ENCODE data around the gene FZR1. TPM values are rescaled to one million over a fixed set of nuclear protein-coding genes. Genes with fewer than 3 reads are reported as not detected.

The FZR1 gene
- total RNA-seq, 1 experiment from 2014 or later: 51.4 TPM

GRCh38 chr19:3586707-3587346 lies 80.7 kb downstream of the FZR1 start:
- Histone ChIP-seq H3K9ac (ENCODE audit: extremely low read depth, insufficient read length, low read length) (no peak overlapping the region), H2BK20ac (ENCODE audit: low read depth, low read length, poor library complexity, severe bottlenecking) (no peak overlapping the region), H2BK12ac (ENCODE audit: insufficient read length, low read depth, low read length) (no peak overlapping the region), H4K5ac (ENCODE audit: insufficient read length, low read depth, low read length) (no peak overlapping the region), H2BK15ac (ENCODE audit: low read depth, low read length) (no peak overlapping the region), H3K14ac (ENCODE audit: insufficient read depth, low read length) (no peak overlapping the region), H2BK120ac (ENCODE audit: low read depth, low read length, poor library complexity, severe bottlenecking) (no peak overlapping the region), H3K9me3 (ENCODE audit: control insufficient read depth, low read depth, low read length) (no peaks in the 10 kb centered on the region), H3K4ac (ENCODE audit: low read depth, low read length) (no peak overlapping the region), H2AK5ac (ENCODE audit: insufficient read length, low read length) (no peak overlapping the region), H4K91ac (ENCODE audit: insufficient read length, low read depth, low read length) (no peak overlapping the region), H3K23me2 (ENCODE audit: insufficient read length, low read depth, low read length, poor library complexity, severe bottlenecking) (peaks cover 3% of the 10 kb centered on the region), H4K20me1 (ENCODE audit: control insufficient read depth, insufficient read depth, insufficient read length) (no peaks in the 10 kb centered on the region), H3K79me1 (ENCODE audit: insufficient read depth, low read depth, low read length, poor library complexity, severe bottlenecking) (no peaks in the 10 kb centered on the region), H4K8ac (replicated peaks; ENCODE audit: insufficient read length, low read depth, low read length) (no peak overlapping the region), H3K23ac (ENCODE audit: insufficient read length, low read depth, low read length) (no peak overlapping the region), H3K4me1 (ENCODE audit: insufficient read depth, low read length) (no peaks in the 10 kb centered on the region; the same call in 1 of the 2 replicates), H3T11ph (ENCODE audit: low read length) (no peak overlapping the region), H3K56ac (ENCODE audit: insufficient read length, low read depth, low read length) (no peak overlapping the region), H3K4me2 (ENCODE audit: insufficient read depth, insufficient read length, low read length) (no peak overlapping the region), H3K79me2 (ENCODE audit: insufficient read depth, low read length) (no peaks in the 10 kb centered on the region), H2BK5ac (ENCODE audit: insufficient read length, low read length) (no peak overlapping the region), H3K18ac (ENCODE audit: insufficient read length, low read depth, low read length) (no peak overlapping the region), H3K27ac (ENCODE audit: insufficient read length, low read depth, low read length) (no peak overlapping the region), H2AFZ (ENCODE audit: low read length) (no peak overlapping the region), H3K27me3 (ENCODE audit: insufficient read depth, low read length) (no peaks in the 10 kb centered on the region; the same call in 1 of the 2 replicates)
- Mint-ChIP-seq H3K9me3 (peaks cover 13 to 16% of the 10 kb centered on the region in 2 experiments), H3K36me3 (ENCODE audit: insufficient read depth in 1 of 3, low read depth in 3 of 3) (no peaks in the 10 kb centered on the region; a peak in 1 of 7 replicates), H3K4me3 (no peak overlapping the region; a peak in 1 of 5 replicates), H3K27me3 (ENCODE audit: low read depth) (peaks cover 75% of the 10 kb centered on the region), H3K4me1 (no peaks in the 10 kb centered on the region), H3K27ac (no peak overlapping the region)
- no CpG with 5 or more reads among the region's 31 CpGs for WGBS (ENCODE audit: extremely low coverage, insufficient read length, low lambda C conversion rate)
- TF ChIP-seq CTCF (conservative IDR thresholded peaks at IDR 0.05): no peak
- no peak for DNase-seq

Other genes with a start within 250 kb of the FZR1 start
- gene NFIC, start 139.7 kb upstream of the FZR1 start, total RNA-seq (2021): 5.6 and 8.0 TPM in 2 replicates
- gene SMIM24, start 25.8 kb upstream of the FZR1 start, total RNA-seq (2021): 1.3 and 1.9 TPM in 2 replicates
- not detected in 2 replicates for gene SMIM44, start 22.9 kb upstream of the FZR1 start, total RNA-seq (2021)
- 16.5 and 18.1 TPM in 2 replicates for gene DOHH, start 5.6 kb upstream of the FZR1 start, total RNA-seq (2021)
- 1.2 and 1.3 TPM in 2 replicates for gene TEKTIP1, start 32.9 kb downstream of the FZR1 start, total RNA-seq (2021)
- gene MFSD12, start 51.3 kb downstream of the FZR1 start, total RNA-seq (2021): 51.5 and 58.8 TPM in 2 replicates
- 58.1 and 58.9 TPM in 2 replicates for gene HMG20B, start 66.6 kb downstream of the FZR1 start, total RNA-seq (2021)
- gene GIPC3, start 79.2 kb downstream of the FZR1 start, total RNA-seq (2021): 1.6 and 1.9 TPM in 2 replicates
- 0.63 and 0.64 TPM in 2 replicates for gene TBXA2R, start 100.6 kb downstream of the FZR1 start, total RNA-seq (2021)
- 35.9 and 37.3 TPM in 2 replicates for gene CACTIN, start 120.5 kb downstream of the FZR1 start, total RNA-seq (2021)
- 41.7 and 42.2 TPM in 2 replicates for gene PIP5K1C, start 194.2 kb downstream of the FZR1 start, total RNA-seq (2021)
- 27.3 and 27.9 TPM in 2 replicates for gene TJP3, start 202.1 kb downstream of the FZR1 start, total RNA-seq (2021)

Data from H9 (cell line).